NCI-H2029 (cell line): Measurements from ENCODE around the gene EFNA2.

Experiments
- DNase-seq: peaks from one replicate; lab custom pipeline; 2025; lab: John Stamatoyannopoulos, UW

The EFNA2 gene

GRCh38 chr19:1284293-1284978, 1.2 kb upstream of the EFNA2 start:
- DNase-seq: no peak

DNA sequence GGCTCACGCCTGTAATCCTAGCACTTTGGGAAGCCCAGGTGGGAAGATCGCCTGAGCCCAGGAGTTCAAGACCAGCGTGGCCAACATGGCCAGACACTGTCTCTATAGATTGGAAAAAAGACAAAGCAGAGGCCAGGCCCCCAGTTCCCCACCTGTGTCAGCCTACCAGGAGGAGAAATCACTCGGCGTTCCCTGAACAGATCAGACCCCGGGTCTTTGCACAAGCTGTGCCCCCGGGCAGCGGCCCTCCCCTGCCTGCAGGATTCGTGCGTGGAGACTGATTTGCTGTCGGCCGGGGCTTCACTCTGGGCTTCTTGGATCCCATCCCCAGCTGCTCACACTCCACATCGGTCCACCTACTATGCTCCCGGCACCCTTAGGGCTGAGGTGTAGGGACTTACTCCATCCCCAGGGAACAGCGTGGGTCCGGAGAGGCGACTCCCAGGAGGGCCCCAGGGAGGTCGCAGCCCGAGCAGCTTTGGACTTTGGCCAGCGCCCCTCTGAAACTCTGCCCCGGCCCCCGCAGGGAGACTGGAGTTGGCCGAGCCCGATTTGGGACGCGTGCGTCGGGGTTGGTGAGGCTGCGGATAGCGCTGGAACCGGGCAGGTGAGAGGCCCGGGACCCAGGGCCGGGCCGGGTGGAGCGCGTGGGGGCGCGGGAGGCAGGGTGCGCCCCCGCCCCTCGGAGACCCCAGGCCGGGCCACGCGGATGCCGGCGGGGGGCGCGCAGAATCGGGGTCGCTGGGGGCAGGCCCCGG, 515 bp upstream of the EFNA2 start:
- no peak for DNase-seq

DNA sequence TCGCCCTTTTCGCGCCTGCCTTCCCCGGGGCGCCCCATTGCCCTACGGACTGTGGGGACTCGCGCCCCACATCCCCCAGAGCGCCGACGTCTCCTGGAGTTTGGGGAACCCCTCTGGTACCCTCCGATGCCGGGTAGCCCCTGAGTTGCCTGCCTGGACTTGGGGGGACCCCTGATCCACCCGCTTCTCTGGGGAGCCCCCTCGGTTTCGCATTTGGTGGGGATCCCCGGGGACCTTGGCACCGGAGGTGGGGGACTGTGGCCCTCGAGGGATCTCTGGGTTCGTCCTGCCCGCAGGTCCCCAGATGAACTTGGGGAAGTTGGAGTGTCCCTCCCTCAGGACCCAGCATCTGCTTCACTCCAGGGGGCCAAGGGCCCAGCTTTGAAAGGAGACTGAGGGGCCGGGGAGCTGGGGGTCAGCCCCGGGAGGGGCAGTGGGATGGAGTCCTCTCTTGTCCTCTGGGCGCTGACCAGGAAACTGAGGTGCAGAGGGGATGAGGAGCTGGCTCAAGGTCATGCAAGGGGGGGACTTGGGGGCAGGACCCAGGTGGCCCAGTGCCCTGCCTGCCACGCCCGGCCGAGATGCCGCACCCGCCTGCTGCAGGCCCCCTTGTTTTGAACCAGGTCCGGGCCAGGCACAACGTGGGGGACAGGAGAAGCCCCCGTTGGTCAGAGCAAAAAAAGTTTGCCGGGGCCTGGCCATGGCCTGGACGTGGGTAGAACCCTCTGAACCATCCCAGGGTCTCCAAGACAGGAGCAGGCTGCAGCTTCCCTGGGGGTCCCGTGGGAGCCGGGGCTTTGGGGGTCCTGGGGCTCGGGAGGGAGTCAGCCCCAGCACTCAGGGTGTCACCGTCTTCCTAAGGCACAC, 1.0 kb downstream of the EFNA2 start:
- DNase-seq: no peak

- no peak for DNase-seq
These were observed 1.9 kb downstream of the EFNA2 start for GRCh38 chr19:1287354-1288225.

DNA sequence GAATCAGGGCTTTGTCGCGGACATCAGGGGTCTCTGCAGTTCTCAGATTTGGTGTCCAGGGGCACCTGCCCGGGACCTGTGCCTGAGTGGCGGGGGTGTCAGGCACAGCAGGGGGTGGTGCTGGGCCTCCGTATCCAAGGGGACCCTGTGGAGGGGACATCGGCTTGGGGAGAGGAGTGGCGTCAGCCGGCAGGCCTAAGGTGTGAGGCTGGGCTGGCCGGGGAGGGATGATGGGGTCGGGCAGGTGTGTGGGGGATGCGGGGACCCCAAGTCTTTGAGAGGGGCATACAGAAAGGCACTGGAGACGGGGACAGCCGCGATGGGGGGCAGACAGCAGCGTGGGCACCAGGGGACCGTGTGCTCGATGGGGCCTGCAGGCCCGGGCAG, 2.5 kb downstream of the EFNA2 start:
- no peak for DNase-seq

DNA sequence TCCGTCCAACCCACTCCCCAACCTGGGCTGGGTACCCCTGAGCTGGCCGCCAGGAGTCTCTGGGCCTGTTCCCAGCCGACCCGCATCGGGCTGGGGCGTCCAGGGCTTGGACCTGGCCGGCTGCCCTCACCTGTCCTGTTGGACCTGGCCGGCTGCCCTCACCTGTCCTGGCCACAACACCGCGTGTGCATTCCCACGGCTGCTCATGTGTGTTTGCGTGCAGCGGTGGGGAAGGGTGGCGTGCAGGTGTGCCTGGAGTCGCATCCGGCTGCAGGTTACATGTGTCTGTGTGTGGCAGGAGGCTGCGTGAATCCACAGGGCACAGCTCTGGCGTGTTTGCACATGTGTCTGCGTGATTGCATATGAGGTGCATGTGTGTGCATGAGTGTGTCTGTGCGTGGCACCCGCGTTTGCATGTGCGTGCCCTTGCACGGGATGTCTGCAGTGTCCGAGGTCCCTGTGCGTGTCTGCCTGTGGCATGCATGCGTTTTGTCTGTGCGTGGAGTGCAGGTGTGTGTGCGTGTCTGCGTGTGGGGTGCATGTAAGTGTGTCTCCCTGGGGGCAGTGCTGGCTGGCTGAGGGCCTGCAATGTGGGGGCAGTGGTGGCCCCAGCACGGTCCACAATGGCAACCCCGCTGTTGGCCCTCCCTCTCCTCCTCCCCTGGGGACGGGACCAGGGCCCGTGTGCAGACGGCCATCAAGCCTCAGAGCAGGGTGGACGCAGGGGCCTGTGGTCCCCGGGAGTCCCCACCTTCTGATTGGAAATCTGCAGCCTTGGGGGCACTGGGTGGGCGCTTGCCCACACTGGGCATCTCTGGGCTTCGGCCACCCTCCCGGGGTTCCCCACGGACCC, 3.4 kb downstream of the EFNA2 start:
- no peak for DNase-seq

GRCh38 chr19:1289686-1290025, 4.0 kb downstream of the EFNA2 start:
- DNase-seq: no peak

DNA sequence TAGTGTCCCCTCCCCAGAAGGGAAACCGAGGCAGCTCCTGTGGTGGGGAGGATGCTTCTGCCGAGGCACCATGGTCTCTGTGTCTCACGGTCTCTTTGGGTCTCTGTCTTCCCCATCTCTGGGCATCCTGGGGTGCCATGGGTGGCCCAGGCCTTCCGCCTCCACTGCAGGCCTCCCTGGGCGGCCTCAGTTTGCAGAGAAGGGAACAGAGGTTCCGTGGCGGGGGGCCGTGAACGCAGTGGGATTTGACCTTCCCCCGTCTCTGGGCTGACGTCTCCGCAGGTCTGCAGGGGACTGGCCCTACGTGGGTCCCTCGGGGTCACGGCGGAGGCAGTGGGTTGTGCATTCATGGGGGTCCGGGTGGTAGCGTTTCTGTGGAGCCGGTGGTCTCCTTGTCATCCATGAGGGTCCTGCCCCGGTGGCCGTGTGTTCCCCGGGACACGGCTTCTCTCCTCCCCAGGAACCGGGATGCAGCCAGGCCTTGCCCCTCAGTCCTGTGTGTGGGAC, 4.6 kb downstream of the EFNA2 start:
- no peak for DNase-seq

- no peak for DNase-seq
These were observed 5.3 kb downstream of the EFNA2 start for GRCh38 chr19:1290703-1291651.

DNA sequence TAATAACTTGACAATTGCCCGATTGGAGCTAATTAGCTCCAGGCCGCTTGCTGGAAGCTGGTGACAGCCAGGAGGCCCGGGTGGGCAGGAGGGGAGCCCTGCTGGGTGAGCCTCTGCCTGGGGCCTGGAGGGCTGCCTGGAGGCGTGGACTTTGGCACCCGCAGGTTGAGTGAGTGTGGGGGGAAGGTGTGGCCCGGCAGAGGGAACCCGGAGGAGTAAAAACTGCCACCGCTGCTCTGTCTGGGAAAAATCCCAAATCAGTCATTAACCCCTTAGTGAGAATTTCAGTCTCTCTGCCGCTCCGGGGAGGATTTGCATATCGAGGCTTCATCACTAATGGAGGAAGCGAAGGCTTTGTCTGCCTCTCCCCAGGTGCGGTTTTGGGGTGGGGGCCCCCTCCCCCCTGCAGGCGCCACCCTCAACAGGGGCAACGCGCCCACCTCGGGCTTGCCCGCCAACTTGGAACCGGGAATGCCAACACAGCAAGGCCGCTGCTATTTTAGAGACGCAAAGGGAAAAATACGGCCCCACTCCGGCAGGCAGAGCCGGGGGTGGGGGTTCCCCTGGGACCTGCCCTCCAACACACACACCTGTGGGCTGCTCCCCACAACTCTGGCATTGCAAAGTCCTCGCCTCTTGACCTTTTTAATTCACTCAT, 6.2 kb downstream of the EFNA2 start:
- no peak for DNase-seq

DNA sequence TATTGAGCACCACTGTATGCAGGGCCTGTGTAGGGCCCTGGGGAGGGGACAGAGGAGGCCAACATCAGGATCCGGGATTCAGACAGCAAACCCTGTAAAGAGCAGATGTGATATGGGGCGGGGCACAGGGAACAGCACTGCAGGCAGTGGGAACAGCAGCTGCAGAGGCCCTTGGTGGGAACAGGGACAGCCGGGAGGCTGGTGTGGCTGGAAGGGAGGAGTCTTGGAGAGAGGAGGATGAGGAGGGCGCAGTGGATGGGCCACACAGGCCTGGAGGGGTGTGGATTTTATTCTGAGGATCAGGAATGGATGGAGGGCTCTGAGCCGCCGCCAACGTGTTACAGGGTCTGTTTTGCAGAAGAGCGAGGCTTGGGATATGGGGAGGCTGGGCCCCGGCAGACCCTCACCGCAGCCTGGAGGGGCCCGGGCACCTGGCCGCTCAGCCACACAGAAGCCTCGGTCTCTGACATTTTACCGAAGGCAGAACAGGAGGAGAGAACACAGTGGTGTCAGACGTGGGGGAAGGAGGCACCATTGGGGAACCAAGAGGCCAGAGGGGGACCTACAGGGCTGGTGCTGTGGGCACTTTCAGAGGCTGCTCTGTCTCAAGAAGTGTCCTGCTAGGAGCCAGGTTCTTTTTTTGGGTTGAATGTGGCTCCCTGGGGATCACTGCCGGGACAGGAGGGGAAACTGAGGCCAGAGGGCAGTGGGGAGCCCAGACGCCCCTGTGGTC, 6.9 kb downstream of the EFNA2 start:
- no peak for DNase-seq

DNA sequence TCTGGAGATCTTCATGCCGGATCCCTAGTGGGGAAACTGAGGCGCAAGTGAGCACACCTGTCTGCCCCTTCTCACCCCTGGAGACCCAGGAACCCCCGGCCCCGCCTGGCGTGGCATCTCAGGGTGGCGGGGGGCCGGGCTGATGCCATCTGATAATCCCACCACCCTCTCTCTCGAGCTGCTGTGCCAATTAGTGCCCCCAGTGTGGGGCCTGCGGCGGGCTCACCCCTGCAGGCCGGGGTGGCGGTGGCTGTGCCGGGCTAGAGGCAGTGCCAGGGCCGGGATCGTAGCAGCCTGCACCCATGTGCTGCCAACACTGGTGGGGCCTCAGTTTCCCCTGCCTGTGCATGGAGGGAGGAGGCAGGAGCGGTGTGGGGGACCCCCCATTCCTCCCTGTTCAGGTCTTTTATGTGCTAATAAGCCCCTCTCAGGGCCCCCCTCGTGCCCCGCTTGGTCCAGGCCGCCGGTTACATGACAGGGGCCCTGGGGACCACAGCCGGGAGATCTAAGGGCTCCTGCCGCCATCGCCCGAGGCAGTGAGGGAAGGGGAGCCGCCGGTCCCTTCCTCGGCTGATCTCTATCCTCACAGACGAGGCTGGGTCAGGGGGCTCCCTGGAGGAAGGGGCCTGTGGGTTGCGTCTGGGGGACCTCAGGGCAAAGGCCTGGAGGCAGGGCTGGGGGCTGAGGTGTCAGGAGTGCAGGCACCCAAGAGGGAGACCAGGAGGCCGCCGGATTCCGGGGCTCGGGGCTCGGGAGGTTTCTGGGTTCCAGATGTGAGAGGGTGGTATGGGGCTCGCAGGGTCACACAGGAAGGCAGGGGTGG, 8.3 kb downstream of the EFNA2 start:
- no peak for DNase-seq

GRCh38 chr19:1294688-1295087, 9.0 kb downstream of the EFNA2 start:
- no peak for DNase-seq

DNA sequence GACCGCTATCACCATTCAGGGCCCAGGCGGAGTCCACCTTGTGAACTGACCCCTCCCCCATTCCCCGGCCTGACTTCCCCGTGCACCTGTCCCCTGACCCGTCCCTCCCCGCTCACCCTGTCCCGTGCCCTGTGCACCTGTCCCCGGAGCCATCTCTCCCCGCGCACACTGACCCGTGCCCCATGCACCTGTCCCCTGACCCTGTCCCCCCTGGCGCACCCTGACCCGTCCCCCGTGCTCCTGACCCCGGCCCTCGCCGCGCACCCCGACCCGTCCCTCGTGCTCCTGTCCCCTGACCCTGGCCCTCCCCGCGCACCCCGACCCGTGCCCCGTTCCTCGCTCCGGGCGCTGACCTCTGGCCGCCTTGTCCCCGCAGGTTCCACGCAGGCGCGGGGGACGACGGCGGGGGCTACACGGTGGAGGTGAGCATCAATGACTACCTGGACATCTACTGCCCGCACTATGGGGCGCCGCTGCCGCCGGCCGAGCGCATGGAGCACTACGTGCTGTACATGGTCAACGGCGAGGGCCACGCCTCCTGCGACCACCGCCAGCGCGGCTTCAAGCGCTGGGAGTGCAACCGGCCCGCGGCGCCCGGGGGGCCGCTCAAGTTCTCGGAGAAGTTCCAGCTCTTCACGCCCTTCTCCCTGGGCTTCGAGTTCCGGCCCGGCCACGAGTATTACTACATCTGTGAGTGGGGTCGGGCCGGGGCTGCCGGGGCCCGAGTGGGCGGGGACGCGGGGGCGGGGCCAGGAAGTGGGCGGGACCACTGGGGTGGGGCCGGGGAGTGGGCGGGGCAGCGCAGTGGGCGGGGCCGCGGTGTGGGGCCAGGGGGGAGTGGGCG, 9.7 kb downstream of the EFNA2 start:
- DNase-seq: no peak

- DNase-seq: no peak
These were observed 10.4 kb downstream of the EFNA2 start for GRCh38 chr19:1296078-1296477.

DNA sequence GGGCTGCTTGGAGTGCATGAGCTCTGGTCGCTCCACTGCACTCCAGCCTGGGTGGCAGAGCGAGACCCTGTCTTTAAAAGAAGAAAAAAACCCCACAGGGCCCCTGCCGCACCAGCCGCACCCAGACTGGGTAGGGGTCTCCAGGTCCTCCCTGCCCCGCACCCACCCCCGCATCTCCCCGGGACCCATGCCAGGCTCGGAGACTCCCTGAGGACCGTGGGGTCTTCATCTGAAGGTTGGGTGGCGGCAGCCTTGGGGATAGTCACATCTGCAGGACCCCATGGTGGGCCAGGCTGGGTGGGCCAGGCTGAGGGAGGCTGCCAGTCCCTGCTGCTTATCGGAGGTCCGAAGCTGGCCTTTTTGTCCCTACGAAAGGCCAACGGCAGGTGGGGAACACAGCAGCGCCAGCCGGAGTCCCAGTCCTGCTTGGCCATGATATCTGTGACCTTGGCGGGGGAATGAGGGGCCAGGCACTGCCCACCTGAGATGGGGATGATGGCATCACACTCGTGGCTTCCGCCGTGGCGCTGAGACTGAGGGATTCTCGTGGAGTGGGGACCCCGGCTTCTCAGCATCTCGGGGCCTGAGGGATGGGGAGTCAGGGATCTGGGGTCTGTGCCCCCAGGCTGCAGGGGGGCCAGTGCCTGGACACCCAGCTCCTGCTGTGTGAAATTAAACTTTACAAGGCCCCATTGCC, 11.1 kb downstream of the EFNA2 start:
- DNase-seq: no peak
